Activated T-cell treated with anti-CD3 and anti-CD28 coated beads, Interleukin-2, amount 50 U/mL, for 1 hour (primary cell): ENCODE measurements around the gene PRKAG2.

Experiments used
- DNase-seq: peaks from one replicate; pipeline ENCODE4 v3.0.0-alpha.2; 2020

The PRKAG2 gene

GRCh38 chr7:151664268-151664667, 212.6 kb downstream of the PRKAG2 start:
- no peak for DNase-seq

GRCh38 chr7:151663382-151664100, 213.4 kb downstream of the PRKAG2 start:
- DNase-seq = no peak

GRCh38 chr7:151662251-151662826, 214.6 kb downstream of the PRKAG2 start:
- DNase-seq = no peak

- DNase-seq = no peak
Observed at GRCh38 chr7:151661587-151661986, 215.3 kb downstream of the PRKAG2 start.

GRCh38 chr7:151660141-151660540, 216.8 kb downstream of the PRKAG2 start:
- no peak for DNase-seq

GRCh38 chr7:151659219-151659618, 217.7 kb downstream of the PRKAG2 start:
- DNase-seq = no peak

- no peak for DNase-seq
Observed at GRCh38 chr7:151658778-151659177, 218.1 kb downstream of the PRKAG2 start.

GRCh38 chr7:151657173-151657572, 219.7 kb downstream of the PRKAG2 start:
- no peak for DNase-seq

- DNase-seq = no peak
Observed at GRCh38 chr7:151655555-151655954, 221.4 kb downstream of the PRKAG2 start.

GRCh38 chr7:151652111-151652510, 224.8 kb downstream of the PRKAG2 start:
- DNase-seq = no peak

- DNase-seq = no peak
Observed at GRCh38 chr7:151650161-151650560, 226.8 kb downstream of the PRKAG2 start.

- DNase-seq = no peak
Observed at GRCh38 chr7:151648429-151648828, 228.5 kb downstream of the PRKAG2 start.

GRCh38 chr7:151647874-151648273, 229.0 kb downstream of the PRKAG2 start:
- DNase-seq = no peak

GRCh38 chr7:151647006-151647405, 229.9 kb downstream of the PRKAG2 start:
- no peak for DNase-seq

GRCh38 chr7:151645311-151645710, 231.6 kb downstream of the PRKAG2 start:
- no peak for DNase-seq

GRCh38 chr7:151644554-151644953, 232.4 kb downstream of the PRKAG2 start:
- DNase-seq = no peak

GRCh38 chr7:151642746-151643145, 234.2 kb downstream of the PRKAG2 start:
- DNase-seq = no peak

GRCh38 chr7:151641587-151641986, 235.3 kb downstream of the PRKAG2 start:
- DNase-seq = no peak

GRCh38 chr7:151637781-151638261, 239.1 kb downstream of the PRKAG2 start:
- DNase-seq = no peak

- no peak for DNase-seq
Observed at GRCh38 chr7:151634643-151635042, 242.3 kb downstream of the PRKAG2 start.

GRCh38 chr7:151633516-151633812, 243.5 kb downstream of the PRKAG2 start:
- no peak for DNase-seq

- peak; percentile 62 for DNase-seq
Observed at GRCh38 chr7:151632750-151633515, 244.0 kb downstream of the PRKAG2 start.

GRCh38 chr7:151631953-151632749, 244.8 kb downstream of the PRKAG2 start:
- peak; percentile 95 for DNase-seq
